ENCODE results near the gene CCT2. TPM values are rescaled to one million over a fixed set of nuclear protein-coding genes. Genes with fewer than 3 reads are reported as not detected.

The CCT2 gene
- 263 to 400 TPM (median 294 TPM) in 5 replicates for total RNA-seq (2022; extraction: Qiagen RNA extraction; ENCODE audit: low read depth)

GRCh38 chr12:69585189-69586062, at the start of gene CCT2:
TSS of gene CCT2 (plus strand) at chr12:69585459. CDS start at chr12:69585522, 63 bp downstream.

GRCh38 chr12:69610729-69611128, 25.5 kb downstream of the CCT2 start, which contains the start of gene LRRC10:
TSS of gene LRRC10 (minus strand) at chr12:69610907. CDS start at chr12:69610838, 69 bp downstream.

Other genes with a start within 250 kb of the CCT2 start
- gene LYZ, start 237.1 kb upstream of the CCT2 start, total RNA-seq (2022; extraction: Qiagen RNA extraction; ENCODE audit: low read depth): 0.34 to 2.5 TPM (median 1.7 TPM) in 4 of 5 replicates, not detected in the other
- 33.4 to 38.0 TPM (median 34.9 TPM) in 5 replicates for gene YEATS4, start 225.7 kb upstream of the CCT2 start, total RNA-seq (2022; extraction: Qiagen RNA extraction; ENCODE audit: low read depth)
- gene FRS2, start 115.1 kb upstream of the CCT2 start, total RNA-seq (2022; extraction: Qiagen RNA extraction; ENCODE audit: low read depth): 7.6 to 13.7 TPM (median 10.7 TPM) in 5 replicates
- not detected in 5 replicates for gene LRRC10, start 25.4 kb downstream of the CCT2 start, total RNA-seq (2022; extraction: Qiagen RNA extraction; ENCODE audit: low read depth)
- gene BEST3, start 113.8 kb downstream of the CCT2 start, total RNA-seq (2022; extraction: Qiagen RNA extraction; ENCODE audit: low read depth): 0.63 to 1.8 TPM (median 1.1 TPM) in 5 replicates
- gene RAB3IP, start 153.4 kb downstream of the CCT2 start, total RNA-seq (2022; extraction: Qiagen RNA extraction; ENCODE audit: low read depth): 11.5 to 16.4 TPM (median 13.0 TPM) in 5 replicates
- not detected in 5 replicates for gene MYRFL, start 239.8 kb downstream of the CCT2 start, total RNA-seq (2022; extraction: Qiagen RNA extraction; ENCODE audit: low read depth)

Measured in A549 treated with ZK216348 at 1 μM for 4 hours (cell line).